Thyroid gland (tissue), 4 donors: Measurements from ENCODE around the gene GLIS1. TPM values are rescaled to one million over a fixed set of nuclear protein-coding genes. Genes with fewer than 3 reads are reported as not detected.

Experiments
- DNase-seq, 2 donors: peaks; one replicate each; pipeline ENCODE4 v3.0.0-alpha.2; 2019
- H3K27ac ChIP-seq, 3 donors: fragments of 200-600 bp; sonication (generic); 1 replicate in 2 of 3; 2 replicates in 1 of 3; pipeline ENCODE4 v1.5.1; 2016 to 2019; ENCODE audit warnings: mild to moderate bottlenecking in 1 of 3, moderate library complexity in 1 of 3
- H3K27me3 ChIP-seq: fragments of 200-600 bp; sonication (generic); one replicate; pipeline ENCODE4 v1.5.1; 2019
- H3K36me3 ChIP-seq, 2 donors: fragments of 200-600 bp; sonication (generic); one replicate each; pipeline ENCODE4 v1.5.1; 2016 to 2019
- H3K4me1 ChIP-seq, 2 donors: fragments of 200-600 bp; sonication (generic); one replicate each; pipeline ENCODE4 v1.5.1; 2017 to 2019
- H3K4me3 ChIP-seq, 3 donors: fragments of 200-600 bp; sonication (generic); replicated peaks in 1 of 3; 1 replicate in 2 of 3; 2 replicates in 1 of 3; pipeline ENCODE4 v1.5.1; 2016; ENCODE audit warnings: mild to moderate bottlenecking in 1 of 3
- H3K9me3 ChIP-seq: fragments of 200-600 bp; sonication (generic); one replicate; pipeline ENCODE4 v1.5.1; 2017
- POLR2A ChIP-seq, 2 donors: fragments of 450-650 bp; IDR thresholded peaks; one replicate each; pipeline ENCODE4 v1.6.1; 2017; ENCODE audit warnings: antibody characterized with exemption in 2 of 2, mild to moderate bottlenecking in 2 of 2, moderate library complexity in 1 of 2
- WGBS, 2 donors: methylation state at CpG; one replicate each; pipeline ENCODE4 v1.1.5; 2017; 5-methylcytosine and 5-hydroxymethylcytosine counted together
- intact Hi-C: fragments of 100-400 bp; cut with DNase I; formaldehyde crosslinking; loops from one replicate; pipeline ENCODE4 v1.15.1; 2023
- total RNA-seq, 4 donors: library from RNA; depleted of rRNA; stranded (reverse); fragments of >200 nt; gene quantifications; one replicate each; pipeline ENCODE4 v1.2.3, GENCODE V29; 2016
- TF ChIP-seq, protein P1 (sequence below), 6 experiments: fragments of 200-600 bp in 3 of 6; fragments of 450-650 bp in 3 of 6; sonication (generic) in 3 of 6; IDR thresholded peaks; one replicate each; pipeline ENCODE4 v1.5.1; 2016 to 2019; ENCODE audit warnings: antibody characterized with exemption in 6 of 6, mild to moderate bottlenecking in 2 of 6, inconsistent platforms in 1 of 6, moderate library complexity in 1 of 6

The GLIS1 gene
- total RNA-seq, 4 donors from 2014 or later, result 0.29 TPM; not detected in 3

DNA sequence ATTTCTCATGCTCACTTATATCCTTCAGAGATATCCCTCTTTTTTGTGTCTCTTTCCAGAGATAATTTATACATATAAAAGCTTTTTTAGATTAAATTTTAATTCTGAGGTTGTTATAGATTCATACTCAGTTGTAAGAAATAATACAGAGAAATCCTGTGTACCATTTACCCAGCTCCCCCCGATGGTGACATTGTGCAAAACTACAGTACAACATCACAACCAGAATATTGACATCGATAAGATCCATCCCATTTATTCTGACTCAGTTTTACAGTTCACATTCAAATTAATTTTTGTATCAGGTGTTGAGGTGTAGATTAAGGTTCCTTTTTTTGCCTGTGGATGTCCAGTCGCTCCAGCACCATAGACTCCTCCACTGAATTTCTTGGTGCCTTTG, 265.5 kb downstream of the GLIS1 start:
- no peaks in the 10 kb centered on the region for H3K9me3 ChIP-seq
- peaks cover 0 to 4% of the 10 kb centered on the region in 2 donors for H3K4me1 ChIP-seq
- H3K27ac ChIP-seq, result no peak overlapping the region
- TF ChIP-seq, protein P1, sequence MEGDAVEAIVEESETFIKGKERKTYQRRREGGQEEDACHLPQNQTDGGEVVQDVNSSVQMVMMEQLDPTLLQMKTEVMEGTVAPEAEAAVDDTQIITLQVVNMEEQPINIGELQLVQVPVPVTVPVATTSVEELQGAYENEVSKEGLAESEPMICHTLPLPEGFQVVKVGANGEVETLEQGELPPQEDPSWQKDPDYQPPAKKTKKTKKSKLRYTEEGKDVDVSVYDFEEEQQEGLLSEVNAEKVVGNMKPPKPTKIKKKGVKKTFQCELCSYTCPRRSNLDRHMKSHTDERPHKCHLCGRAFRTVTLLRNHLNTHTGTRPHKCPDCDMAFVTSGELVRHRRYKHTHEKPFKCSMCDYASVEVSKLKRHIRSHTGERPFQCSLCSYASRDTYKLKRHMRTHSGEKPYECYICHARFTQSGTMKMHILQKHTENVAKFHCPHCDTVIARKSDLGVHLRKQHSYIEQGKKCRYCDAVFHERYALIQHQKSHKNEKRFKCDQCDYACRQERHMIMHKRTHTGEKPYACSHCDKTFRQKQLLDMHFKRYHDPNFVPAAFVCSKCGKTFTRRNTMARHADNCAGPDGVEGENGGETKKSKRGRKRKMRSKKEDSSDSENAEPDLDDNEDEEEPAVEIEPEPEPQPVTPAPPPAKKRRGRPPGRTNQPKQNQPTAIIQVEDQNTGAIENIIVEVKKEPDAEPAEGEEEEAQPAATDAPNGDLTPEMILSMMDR (IDR thresholded peaks at IDR 0.05), result peak in 1 of 6 experiments; percentile 24
- no peak for TF ChIP-seq POLR2A (IDR thresholded peaks at IDR 0.05)
- no peak for DNase-seq
- H3K27me3 ChIP-seq, result no peaks in the 10 kb centered on the region
- 88% methylated on average over 3 of the region's 3 CpGs for WGBS, 2 donors
- H3K36me3 ChIP-seq, result no peaks in the 10 kb centered on the region
- no peak overlapping the region for H3K4me3 ChIP-seq
- intact Hi-C loops, result no loop called here

GRCh38 chr1:53471000-53471399, 268.0 kb downstream of the GLIS1 start:
- WGBS, 2 donors, result 94 to 96% methylated on average over 6 to 9 of the region's 9 CpGs
- H3K27ac ChIP-seq, result no peak overlapping the region
- intact Hi-C loops, result no loop called here
- no peaks in the 10 kb centered on the region for H3K9me3 ChIP-seq
- no peaks in the 10 kb centered on the region for H3K36me3 ChIP-seq
- peaks cover 0 to 4% of the 10 kb centered on the region in 2 donors for H3K4me1 ChIP-seq
- TF ChIP-seq, protein P1 (IDR thresholded peaks at IDR 0.05), result no peak
- TF ChIP-seq POLR2A (IDR thresholded peaks at IDR 0.05), result no peak
- DNase-seq, result no peak
- no peaks in the 10 kb centered on the region for H3K27me3 ChIP-seq
- H3K4me3 ChIP-seq, result no peak overlapping the region

DNA sequence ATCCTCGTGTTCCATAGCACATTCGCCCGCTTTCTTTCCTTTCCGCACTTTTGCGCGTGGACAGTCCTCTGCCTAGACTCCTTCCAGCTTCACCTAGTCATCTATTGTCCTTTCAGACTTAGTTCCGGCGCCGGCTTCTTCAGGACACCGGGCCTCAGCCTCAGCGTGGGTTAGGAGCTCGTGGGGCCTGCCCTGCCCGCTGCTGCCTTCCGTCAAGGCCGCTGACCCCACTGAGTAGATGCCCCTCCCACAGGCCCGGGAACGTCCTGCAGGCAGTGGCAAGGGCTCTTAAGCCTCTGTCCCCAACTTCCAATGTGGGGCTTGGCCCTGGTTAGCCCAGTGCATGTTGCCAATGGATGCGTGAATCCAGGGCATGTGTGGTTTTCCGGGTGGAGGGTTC, 268.4 kb downstream of the GLIS1 start:
- 76 to 79% methylated on average over 19 of the region's 19 CpGs for WGBS, 2 donors
- H3K27me3 ChIP-seq, result no peaks in the 10 kb centered on the region
- H3K27ac ChIP-seq, result no peak overlapping the region
- peaks cover 0 to 4% of the 10 kb centered on the region in 2 donors for H3K4me1 ChIP-seq
- intact Hi-C loops, result no loop called here
- no peaks in the 10 kb centered on the region for H3K36me3 ChIP-seq
- H3K9me3 ChIP-seq, result no peaks in the 10 kb centered on the region
- no peak for TF ChIP-seq POLR2A (IDR thresholded peaks at IDR 0.05)
- TF ChIP-seq, protein P1 (IDR thresholded peaks at IDR 0.05), result no peak
- no peak overlapping the region for H3K4me3 ChIP-seq
- DNase-seq, result no peak

GRCh38 chr1:53470155-53470554, 268.8 kb downstream of the GLIS1 start:
- DNase-seq, result peak; percentile 80
- WGBS, 2 donors, result 14 to 18% methylated on average over 15 to 28 of the region's 28 CpGs
- no peak overlapping the region for H3K27ac ChIP-seq
- H3K27me3 ChIP-seq, result no peaks in the 10 kb centered on the region
- intact Hi-C loops, result no loop called here
- H3K4me1 ChIP-seq, result peaks cover 0 to 4% of the 10 kb centered on the region in 2 donors
- no peaks in the 10 kb centered on the region for H3K36me3 ChIP-seq
- H3K9me3 ChIP-seq, result no peaks in the 10 kb centered on the region
- no peak overlapping the region for H3K4me3 ChIP-seq
- TF ChIP-seq, protein P1 (IDR thresholded peaks at IDR 0.05), result peak; percentile 18 to 73 (median 60)
- TF ChIP-seq POLR2A (IDR thresholded peaks at IDR 0.05), result no peak

DNA sequence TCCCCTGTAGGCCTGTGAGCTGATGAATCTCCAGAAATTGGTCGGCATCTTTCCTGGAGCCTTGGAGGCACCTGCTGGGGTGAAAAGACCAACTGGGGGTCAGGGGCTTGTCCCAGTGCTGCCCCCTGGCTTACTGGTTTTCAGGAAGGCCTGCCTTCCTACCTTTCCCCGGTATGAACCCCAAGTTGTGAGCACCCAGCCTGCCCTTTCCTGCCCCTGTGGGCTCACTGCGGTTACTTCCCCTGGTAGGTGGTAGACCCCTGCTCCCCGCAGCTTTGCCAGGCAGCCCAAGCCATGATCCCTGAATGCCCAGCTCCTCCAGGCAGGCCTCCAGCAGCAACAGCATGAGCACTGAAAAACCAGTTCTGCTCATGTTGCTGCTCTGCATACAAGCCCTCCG, 269.6 kb downstream of the GLIS1 start:
- Histone ChIP-seq H3K4me3 (no peak overlapping the region), H3K4me1 (peaks cover 0 to 4% of the 10 kb centered on the region in 2 donors), H3K27ac (no peak overlapping the region), H3K9me3 (no peaks in the 10 kb centered on the region), H3K36me3 (no peaks in the 10 kb centered on the region), H3K27me3 (no peaks in the 10 kb centered on the region)
- WGBS, 2 donors, result 97 to 100% methylated on average over 4 to 5 of the region's 5 CpGs
- TF ChIP-seq, protein P1 (IDR thresholded peaks at IDR 0.05), result no peak
- no peak for TF ChIP-seq POLR2A (IDR thresholded peaks at IDR 0.05)
- no peak for DNase-seq
- intact Hi-C loops, result no loop called here
